Measurements from ENCODE around the gene RNU4-1.

RNU4-1 gene

DNA sequence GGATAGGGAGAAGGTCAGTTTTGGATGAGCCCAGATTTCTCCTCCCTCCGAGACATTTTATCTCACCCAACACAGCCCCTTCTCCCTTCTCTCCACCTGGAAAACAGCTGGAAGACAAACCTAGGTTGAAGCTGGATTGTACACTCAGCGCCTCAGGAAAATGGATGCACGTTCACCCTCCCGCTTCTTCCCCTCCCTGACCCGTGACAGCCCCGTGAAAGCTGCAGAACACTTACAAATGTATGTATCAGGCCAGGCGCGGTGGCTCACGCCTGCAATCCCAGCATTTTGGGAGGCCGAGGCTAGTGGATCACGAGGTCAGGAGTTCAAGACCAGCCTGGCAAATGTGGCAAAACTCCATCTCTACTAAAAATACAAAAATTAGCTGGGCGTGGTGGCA is 5.5 kb downstream of the RNU4-1 start:
- DNase-seq = no peak

DNA sequence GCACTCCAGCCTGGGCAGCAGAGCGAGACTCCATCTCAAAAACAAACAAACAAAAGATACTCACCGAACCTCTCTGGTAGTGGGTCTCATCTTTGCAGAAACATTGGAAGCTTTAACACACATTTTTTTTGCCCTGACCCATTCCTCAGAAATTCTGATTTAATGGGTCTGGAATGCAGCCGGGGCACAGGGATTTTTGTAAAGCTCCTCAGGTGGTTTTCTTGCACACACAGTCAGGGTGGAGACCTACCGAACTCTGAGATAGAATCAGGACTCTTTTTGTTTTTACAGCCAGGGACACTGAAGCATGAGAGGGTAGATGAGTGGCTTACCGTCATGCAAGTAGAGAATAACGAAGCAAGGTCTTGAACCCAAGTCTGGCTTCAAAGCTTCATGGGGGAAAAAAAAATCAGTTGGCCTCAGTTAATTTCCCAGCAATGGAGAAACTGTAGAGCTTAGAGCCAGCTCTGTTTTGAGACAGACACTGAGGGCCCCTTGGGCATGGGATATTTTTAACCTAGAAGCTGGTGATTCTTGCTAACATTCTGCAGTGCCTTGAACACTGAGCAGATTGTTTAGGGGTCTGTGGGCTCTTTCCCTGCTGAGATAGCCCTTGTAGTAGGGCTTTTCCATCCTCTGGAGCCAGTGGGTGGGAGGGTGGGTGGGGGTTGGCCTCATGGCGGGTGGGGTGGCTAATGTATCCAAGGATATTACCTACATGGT is 6.1 kb downstream of the RNU4-1 start:
- DNase-seq = no peak

DNA sequence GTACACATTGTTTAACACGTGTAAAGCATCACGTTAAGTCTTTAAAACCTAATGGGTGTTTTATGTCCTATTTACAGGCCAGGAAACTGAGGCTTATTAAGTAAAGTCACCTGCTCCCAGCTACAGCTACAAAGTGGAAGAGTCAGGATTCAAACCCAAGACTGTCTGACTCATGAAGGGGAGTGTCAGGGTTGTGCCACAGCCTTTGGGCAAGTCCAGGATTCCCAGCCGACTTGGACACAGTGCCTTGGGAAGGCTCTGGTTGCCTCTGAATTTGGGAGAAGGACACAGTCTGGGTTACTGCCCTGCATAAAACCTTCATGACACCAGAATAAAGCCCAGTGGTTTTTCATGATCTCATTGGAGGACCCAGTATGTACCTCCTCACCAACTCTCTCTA is 8.7 kb downstream of the RNU4-1 start:
- DNase-seq = no peak

DNA sequence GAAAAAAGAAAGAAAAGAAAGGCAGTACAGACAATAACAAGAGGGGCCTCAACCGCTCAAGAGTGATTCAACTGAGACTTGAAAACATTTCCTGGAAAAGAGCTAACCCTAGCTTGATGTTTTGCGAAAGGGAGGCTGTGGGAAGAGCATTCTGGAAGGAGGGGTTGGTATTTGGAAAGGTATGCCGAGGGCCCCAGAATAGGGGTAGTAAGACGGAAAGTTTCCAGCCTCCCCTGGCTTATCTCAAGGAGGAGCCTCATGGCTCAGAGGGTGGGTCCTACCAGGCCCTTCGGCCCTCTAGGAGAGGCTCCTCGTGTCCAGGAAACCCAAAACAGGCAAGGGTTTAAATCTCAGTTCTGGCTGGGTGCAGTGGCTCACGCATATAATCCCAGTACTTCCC is 9.7 kb downstream of the RNU4-1 start:
- DNase-seq = no peak

DNA sequence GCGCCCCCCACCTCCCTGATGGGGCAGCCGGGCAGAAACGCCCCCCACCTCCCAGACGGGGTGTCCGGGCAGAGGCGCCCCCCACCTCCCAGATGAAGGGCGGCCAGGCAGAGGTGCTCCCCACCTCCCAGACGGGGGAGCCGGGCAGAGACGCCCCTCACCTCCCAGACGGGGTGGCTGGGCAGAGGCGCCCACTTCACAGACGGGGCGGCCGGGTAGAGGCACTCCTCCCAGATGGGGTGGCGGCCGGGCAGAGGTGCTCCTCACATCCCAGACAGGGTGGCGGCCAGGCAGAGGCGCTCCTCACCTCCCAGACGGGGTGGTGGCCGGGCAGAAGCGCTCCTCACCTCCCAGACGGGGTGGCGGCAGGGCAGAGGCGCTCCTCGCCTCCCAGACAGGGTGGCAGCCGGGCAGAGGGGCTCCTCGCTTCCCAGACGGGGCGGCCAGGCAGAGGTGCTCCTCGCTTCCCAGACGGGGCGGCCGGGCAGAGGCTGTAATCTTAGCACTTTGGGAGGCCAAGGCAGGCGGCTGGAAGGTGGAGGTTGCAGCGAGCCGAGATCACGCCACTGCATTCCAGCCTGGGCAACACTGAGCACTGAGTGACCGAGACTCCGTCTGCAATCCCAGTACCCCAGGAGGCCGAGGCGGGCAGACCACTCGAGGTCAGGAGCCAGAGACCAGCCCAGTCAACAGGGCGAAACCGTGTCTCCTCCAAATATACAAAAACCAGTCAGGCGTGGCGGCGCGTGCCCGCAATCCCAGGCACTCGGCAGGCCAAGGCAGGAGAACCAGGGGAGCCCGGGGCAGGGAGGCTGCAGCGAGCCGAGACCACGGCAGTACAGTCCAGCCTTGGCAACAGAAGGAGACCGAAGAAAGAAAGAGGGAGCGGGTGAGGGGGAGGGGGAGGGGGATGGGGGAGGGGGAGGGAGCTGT is 14.6 kb downstream of the RNU4-1 start:
- DNase-seq = no peak

DNA sequence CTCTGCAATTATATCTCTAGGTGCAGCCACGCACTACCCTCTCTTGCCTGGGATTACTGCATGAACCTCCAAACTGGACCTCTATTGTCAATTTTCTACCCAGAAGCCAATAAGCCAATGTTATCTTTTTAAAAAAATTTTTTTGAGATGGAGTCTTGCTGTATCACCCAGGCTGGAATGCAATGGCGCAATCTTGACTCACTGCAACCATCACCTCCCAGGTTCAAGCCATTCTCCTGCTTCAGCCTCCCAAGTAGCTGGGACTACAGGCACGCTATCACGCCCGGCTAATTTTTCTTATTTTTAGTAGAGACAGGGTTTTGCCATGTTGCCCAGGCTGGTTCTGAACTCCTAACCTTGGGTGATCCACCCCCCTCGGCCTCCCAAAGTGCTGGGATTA is 16.3 kb downstream of the RNU4-1 start:
- no peak for DNase-seq

DNA sequence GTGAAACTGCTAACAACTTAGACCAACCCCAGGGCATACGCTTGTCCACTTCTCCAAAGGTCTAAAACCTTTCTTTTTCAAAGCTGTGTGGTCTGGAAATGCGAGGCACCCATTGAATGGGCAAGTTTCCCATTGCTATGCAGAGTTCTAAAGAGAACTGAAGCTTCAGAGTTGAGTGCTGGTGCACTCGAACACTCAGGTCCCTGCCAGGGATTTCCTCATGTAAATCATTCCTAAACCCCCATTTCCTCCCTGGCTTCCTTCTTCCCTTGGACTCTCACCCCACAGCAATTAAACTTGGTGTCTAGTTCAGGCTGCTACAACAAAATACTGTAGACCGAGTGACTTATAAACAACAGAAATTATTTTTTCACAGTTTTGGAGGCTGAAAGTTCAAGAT is 25.3 kb downstream of the RNU4-1 start:
- DNase-seq = no peak

DNA sequence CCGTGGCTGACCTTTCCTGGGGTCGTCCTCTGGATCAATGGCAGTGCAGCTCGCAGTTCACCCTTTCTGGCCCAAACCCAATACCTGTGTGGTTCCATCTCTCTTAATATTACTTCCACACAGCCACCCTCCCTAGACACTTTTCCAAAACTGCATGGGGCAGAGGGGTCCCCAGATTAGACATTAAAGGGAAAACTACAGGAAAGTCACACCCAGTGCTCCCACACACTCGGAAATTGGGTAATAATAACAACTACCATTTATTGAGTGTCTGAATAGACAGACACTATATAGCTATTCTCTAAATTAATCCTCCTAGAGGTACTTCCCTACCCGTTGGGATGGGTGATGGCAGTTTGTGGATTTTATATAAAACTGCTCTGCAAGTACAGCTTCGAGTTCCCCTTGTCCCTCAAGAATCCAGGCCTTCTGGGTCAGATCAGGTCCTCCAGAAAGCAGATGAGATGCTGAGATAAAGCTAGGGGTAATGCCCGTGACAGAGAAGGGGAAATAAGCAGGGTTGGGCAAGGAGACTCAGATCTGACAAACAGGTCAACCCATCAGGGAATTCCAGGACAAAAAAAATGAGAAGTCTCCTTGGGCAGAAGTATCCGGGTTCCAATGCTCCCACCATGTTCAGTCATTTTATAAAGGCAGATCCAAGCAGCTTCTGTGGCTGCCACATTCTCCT is 26.7 kb downstream of the RNU4-1 start:
- no peak for DNase-seq

DNA sequence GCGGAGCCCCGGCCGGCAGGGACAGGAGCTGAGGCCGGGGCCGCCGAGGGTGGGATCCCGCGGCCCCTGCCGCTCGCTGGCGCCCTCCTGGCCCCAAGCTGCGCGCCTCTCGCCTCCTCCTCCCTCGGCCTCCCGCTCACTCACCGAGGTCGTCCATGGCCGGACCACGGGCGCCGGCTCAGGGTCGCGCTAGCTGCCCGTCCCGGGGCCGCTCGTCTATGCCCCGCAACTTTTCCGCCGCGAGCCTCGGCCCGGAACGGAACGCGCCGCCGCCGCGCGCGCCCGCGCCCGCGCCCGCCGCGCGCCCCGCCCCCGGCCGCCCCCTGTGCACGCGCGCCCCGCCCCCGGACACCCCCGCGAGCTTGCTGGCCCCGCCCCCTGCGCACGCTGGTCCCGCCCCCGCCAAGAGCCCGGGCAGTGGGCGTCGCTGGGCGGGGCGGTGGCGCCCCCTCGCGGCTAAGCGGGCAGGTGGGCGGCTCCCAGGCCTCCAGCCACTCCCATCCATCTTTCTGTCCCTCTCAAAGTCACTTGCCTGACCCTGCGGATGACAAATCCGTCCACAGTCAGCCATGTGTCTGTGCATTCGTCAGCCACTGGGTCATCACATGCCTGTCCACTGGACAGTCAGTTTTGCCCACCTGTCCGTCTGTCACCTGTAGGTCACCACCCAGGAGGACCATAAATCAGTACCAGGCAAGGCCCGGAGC is 27.4 kb downstream of the RNU4-1 start, which contains the start of gene PXN:
Gene PXN, minus strand, starts transcription at position 258 of the 707 bp plus-strand sequence. Its CDS starts 101 bp downstream, at position 157.
- peak; percentile 87 for DNase-seq

DNA sequence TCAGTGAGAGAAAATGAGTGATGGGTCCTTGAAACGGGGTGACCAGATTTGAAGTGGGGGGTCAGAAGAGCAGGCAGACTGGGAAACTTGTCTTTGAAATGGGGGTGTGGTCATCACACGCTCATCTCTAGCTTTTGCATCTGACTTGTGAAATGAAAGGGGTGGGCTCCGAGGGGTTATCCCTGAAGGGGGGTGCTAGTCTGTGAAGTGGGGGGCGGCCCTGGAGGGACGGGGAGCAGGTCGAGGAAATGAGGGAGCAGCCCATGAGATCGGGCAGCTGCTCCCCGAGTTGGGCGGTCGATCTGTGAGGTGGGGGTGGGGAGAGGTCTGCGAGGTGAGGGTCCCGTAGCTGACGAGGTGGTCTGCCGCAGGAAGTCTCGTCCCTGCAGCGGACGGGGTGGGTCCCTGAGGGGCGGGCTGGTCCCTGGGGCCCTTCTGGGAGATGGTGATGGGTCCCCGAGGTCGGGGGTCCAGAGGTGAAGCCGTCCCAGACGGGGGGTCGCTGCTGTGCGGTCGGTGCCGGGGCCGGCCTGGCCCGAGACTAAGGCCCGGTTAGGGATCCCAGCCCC is 28.0 kb downstream of the RNU4-1 start:
- no peak for DNase-seq

DNA sequence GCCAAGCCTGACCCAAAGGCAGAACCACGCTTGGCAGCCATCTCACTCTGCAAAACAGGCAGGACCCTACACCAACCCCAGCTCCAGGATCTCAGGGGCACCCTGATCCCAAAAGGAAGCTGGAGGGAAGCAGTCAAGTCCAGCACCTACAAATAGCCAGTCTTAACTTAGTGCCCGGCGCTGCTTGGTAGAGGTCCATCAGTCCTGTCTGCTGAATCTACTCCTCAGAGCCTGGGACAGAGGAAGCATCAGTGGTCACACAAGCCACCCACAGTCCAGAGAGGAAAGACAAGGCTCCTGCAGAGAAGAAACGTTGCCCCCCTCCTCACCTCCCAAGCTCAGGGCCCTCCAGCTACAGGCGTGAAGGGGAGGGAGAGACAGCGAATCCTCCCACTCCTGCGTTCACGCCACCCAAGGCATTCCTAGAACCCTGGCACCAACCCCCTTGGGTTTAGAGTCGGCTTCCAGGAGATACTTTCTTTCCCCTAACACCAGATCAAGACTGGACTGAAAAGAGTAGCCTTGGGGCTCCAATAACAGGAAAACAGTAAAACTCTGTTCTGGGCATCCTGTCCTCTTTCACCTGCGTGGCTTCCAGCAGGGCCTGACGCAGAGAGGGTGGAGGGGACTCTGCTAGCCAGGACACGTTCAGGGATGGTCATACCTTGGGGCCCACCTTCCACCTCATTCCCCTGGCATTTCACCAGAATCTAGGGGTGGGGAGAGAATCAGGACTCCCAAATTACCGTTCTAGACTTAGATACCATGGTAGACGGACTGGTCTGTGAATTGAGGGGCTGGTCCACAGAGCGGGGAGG is 28.7 kb downstream of the RNU4-1 start:
- DNase-seq = no peak

DNA sequence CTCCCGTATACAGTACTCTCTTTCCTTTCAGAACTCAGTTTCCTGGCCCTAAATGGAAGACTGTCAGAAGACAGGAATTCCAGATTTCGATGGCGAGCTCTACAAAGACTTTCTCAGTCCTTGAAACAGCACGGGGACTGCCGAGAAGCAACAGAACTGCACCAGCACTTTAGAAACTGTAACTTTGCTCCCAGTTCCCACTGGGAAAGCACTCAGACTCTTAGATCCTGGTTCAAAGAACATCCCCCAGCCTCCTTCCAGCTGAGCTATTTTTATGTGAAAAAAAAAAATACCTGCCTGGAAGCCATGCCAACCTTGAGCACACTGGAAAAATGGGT is 29.3 kb downstream of the RNU4-1 start:
- DNase-seq = no peak

DNA sequence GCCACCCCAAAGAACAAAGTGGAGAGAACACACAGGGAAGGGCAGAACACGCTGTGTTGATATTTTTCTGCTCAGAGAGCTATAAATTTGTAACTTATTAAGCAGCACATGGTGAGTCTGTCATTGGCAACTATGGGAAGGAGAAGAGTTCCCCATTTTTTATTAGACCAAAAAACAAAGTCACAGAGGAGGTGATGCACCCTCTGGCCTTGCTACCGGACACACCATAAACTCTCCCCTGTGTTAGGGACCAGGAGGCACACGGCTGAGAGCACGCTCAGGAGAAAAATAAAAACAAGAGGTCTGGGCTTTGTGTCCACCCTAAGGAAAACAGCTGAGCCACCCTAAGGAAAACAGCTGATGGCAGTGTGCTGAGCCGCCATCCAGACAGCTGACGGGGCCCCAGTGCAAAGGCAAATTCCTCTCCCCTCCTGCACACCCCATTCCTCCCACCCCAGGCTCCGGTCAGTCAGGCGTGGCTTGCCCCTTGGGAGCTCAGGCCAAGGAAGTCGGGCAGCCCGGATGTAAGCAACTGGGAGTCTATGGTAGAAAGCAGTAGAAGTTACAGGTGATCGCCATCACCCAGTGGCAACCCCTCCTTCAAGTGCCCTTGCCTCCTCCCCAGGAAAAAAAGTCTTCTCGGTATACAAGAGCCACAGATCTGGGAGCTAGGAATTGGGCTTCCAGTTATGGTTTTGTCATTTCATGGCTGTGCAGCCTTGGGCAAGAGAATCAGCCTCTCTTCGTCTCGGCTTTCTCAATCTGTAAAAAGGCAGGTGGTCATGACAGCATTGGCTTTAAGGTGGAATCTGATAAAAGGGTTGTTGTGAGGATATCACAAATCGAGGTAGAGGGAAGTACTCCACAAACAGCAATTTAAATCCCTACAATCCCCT is 29.9 kb downstream of the RNU4-1 start:
- no peak for DNase-seq

DNA sequence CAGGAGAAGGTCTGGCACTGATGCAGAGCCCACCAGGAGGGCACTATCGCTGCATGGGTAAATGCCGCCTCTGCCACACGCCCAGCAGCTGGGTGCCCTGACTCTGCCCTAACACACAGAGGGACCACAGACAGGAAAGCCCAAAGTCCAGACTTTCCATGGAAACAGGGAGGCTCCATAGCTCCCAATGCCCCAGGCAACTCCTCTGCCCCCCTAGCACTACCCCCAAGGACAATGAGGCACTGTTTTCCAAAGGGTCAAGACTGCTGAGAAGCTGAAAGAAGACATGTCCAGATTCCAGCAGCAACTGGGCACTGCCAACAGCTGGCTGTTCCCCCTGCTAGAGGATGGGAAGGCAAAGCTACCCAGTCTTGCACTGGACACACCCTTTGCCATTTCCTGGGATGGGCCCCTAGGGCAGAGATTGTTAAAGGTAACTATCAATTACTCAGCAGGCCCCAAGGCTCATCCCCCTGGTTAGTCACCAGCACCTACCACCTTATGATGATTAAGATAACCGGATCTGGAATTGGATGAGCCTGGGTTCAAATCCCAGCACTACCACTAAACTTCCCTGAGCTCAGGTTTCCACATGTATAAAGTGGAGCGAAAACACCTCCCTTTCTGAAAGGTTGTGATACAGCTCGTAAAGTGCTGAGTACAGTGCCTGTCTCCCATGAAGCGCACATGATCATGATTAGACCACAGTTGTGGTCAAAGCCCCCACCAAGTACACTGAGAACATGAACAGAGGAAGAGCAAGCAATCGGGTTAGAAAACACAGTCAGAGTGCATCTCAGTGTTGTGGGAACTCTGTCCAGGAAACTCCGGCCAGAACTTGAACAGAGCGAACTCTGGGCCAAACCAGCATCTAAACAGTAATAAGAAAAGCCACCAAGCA is 30.8 kb downstream of the RNU4-1 start:
- DNase-seq = no peak

DNA sequence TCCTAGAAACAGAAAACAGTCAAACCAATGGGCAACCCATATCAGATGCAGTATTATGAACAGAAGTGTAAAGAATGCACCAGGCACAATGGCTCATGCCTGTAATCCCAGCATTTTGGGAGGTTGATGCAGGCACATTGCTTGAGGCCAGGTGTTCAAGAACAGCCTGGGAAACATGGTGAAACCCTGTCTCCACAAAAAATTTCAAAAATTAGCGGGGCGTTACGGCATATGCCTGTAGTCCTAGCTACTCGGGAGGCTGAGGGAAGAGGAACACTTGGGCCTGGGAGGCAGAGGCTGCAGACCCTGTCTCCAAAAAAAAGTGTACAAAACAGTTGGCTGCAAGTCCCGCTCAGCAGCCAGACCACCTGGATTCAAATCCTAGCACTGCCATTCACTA is 32.4 kb downstream of the RNU4-1 start:
- no peak for DNase-seq

DNA sequence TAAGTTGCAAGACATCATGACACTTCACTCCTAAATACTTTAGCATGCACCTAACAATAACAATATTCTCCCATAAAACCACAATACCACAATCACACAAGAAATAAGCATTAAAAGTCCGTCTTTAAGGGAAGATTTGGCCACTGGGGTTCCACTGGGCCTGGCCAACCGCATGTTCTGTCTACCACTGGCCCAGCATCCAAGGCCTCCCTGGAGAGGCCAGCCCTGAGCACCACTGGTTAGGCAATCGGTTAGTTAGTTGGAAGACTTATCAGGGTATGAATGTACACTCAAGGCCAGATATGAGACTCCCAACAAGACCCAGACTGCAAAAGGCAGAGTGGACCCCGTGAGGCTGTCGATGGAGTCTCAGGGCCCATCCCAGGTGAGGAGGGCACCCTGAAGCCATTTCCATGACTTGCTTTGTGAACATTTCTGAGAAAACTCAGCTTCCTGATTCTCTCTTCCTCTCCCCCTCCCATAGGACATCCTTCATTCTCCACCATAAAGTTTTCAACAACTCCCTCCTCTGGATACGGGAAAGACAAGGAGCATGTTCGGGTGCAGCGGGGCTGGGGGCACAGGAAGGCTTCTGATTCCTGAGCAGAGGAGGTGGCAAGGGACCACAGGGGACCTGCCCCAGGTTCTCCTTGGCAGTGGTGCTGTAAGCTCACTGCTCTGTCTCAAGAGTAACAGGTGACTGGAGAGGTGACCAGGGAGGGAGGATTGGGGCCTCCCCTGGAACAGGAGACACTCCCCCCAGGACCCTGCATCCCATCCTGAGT is 33.4 kb downstream of the RNU4-1 start:
- no peak for DNase-seq

DNA sequence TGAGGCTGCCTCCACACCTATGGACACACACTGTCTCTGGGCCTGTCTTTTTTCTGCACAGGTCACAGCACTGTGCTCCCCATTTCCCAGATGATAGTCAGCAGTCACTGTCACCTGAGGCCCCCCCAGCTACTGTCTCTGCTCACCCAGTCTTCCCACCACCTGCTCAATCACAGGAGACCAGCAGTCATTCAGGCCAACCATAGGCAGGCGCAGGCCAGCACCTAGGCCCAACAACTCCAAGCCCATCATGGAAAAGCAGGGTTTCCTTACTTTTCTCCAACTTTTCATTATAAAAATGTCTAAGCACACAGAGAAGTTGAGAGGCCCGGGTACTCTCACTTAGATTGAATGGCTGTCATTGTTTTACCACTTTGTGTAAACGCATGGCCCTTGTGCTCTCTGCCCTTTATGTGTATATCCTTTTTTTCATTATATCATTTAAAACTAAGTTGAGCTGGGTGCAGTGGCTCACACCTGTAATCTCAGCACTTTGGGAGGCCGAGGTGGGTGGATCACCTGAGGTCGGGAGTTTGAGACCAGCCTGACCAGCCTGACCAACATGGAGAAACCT is 34.6 kb downstream of the RNU4-1 start:
- no peak for DNase-seq
